ENCODE measurements around the gene PLCB1.

PLCB1 gene

GRCh38 chr20:8803065-8803464, 671.0 kb downstream of the PLCB1 start:
- DNase-seq (ENCODE audit: low spot score), result no peak
- TF ChIP-seq, protein P1, sequence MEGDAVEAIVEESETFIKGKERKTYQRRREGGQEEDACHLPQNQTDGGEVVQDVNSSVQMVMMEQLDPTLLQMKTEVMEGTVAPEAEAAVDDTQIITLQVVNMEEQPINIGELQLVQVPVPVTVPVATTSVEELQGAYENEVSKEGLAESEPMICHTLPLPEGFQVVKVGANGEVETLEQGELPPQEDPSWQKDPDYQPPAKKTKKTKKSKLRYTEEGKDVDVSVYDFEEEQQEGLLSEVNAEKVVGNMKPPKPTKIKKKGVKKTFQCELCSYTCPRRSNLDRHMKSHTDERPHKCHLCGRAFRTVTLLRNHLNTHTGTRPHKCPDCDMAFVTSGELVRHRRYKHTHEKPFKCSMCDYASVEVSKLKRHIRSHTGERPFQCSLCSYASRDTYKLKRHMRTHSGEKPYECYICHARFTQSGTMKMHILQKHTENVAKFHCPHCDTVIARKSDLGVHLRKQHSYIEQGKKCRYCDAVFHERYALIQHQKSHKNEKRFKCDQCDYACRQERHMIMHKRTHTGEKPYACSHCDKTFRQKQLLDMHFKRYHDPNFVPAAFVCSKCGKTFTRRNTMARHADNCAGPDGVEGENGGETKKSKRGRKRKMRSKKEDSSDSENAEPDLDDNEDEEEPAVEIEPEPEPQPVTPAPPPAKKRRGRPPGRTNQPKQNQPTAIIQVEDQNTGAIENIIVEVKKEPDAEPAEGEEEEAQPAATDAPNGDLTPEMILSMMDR (IDR thresholded peaks at IDR 0.05; ENCODE audit: extremely low read depth, missing control alignments), result no peak

GRCh38 chr20:8803941-8804340, 671.9 kb downstream of the PLCB1 start:
- TF ChIP-seq, protein P1 (IDR thresholded peaks at IDR 0.05; ENCODE audit: extremely low read depth, missing control alignments), result no peak
- DNase-seq (ENCODE audit: low spot score), result no peak

DNA sequence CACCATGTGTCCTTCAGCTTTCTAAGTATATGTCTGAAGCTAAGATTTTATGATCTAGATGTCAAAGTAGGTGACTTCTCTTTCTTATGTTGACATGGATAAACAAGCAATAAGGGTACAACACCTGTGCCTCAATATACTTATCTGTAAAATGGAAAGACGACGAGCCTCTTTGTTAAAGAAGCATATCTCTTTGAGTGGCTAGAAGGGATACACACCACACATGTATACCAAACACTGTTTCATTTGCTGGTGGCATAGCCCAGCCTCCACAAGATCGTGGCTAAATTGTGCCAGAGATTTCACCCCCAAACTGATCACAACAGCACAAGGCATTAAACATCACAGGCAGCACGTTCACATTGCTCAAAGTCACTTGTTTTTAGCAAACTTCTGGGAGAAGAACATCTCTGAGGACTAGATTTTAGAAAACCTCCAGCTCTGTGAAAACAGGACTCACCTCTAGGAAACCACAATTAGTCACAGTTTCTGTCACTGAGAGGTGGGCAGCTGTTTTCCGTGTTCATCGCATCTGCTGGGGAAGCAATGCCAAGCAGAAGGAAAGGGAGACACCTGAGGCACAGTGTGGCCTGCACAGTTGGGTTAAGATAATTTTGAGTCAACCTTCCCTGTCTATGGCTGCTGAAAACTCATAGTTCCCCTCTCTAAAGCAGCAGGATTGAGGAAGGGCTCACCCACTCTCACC, 673.8 kb downstream of the PLCB1 start:
- TF ChIP-seq, protein P1 (IDR thresholded peaks at IDR 0.05; ENCODE audit: extremely low read depth, missing control alignments), result no peak
- DNase-seq (ENCODE audit: low spot score), result no peak

GRCh38 chr20:8807480-8808201, 675.6 kb downstream of the PLCB1 start:
- DNase-seq (ENCODE audit: low spot score), result no peak
- TF ChIP-seq, protein P1 (IDR thresholded peaks at IDR 0.05; ENCODE audit: extremely low read depth, missing control alignments), result no peak

GRCh38 chr20:8808202-8808535, 676.1 kb downstream of the PLCB1 start:
- TF ChIP-seq, protein P1 (IDR thresholded peaks at IDR 0.05; ENCODE audit: extremely low read depth, missing control alignments), result no peak
- DNase-seq (ENCODE audit: low spot score), result no peak

DNA sequence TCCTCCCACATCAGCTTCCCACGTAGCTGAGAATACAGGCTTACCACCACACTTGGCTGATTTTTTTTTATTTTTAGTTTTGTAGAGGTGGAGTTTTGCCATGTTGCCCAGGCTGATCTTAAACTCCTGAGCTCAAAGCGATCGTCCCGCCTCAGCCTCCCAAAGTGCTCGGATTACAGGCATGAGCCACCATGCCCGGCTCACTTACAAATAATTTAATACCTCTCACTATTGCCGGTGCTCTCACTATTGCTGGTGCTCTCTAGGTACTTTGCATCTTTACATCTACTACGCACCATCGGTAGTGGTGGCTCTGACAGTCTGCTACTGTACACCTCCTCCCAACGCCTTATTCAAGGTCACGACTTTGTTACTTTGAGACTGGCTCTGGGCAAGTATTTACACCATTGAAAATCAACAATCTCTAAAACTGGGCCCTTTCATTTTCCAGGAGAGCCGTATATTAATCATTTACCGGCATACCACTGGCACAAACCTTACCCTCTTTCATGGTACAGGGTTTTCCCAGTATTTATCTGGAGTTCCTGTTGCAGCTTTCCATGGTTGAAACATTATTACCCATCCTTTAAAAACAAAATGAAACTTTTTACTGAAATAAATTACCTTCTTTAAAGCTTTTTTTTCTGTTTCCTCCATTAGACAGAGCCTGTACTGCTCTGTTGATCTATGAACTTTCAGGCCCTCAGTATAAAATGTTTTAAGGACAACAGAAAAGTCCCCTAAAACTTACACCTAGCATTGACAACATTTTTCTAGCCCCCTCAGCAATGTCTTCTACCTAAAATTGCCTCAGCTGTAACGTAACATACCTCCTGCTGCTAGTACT, 677.3 kb downstream of the PLCB1 start:
- no peak for DNase-seq (ENCODE audit: low spot score)
- TF ChIP-seq, protein P1 (IDR thresholded peaks at IDR 0.05; ENCODE audit: extremely low read depth, missing control alignments), result no peak

Measured in GM20000 (cell line).